Measurements from ENCODE around the gene RGMA.

GRCh38 chr15:93051236-93052089 lies 37.5 kb downstream of the RGMA start:
- TF ChIP-seq CTCF (IDR thresholded peaks at IDR 0.05) (no peak), EZH2 (IDR thresholded peaks at IDR 0.05; ENCODE audit: borderline replicate concordance, insufficient read depth, low read depth, low read length, poor library complexity, severe bottlenecking) (no peak)
